Activated T-helper 9 cell treated with anti-CD3 and anti-CD28 coated beads, Interleukin-2, amount 50 U/mL, for 16 hours (primary cell): ENCODE measurements around the gene NT5DC3.

Source experiments
- DNase-seq: peaks from one replicate; pipeline ENCODE4 v3.0.0-alpha.2; 2020; ENCODE audit warnings: low read depth

NT5DC3 gene

DNA sequence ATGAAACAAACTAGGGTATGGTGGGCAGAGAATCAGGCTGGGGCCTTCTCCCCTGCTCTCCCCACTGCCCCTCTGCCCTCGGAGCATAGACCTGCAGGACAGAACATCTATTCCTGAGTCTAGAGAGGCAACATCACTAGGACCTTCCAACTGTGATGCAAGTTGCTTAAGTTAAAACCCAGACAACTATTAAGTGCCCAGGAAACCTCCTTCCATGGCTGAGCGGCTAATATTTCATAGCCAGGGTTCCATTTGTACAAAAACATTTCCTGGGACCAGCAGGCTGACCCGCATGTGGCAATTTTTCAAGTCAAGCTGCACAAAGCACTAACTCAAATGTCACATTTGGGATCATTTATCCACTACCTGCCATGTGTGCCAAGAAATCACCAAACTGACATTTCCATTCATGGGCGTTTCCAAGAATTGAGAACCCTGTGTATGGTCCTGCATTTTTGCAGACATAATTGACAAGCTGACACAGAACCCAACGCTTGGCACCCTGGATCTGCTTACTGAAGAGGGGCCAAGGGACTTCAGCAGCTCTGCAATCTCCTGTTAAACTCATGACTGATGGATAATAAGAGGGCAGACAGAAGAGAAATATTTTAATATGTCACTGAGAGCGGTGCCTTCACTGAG lies 32.7 kb downstream of the NT5DC3 start:
- DNase-seq, result no peak

DNA sequence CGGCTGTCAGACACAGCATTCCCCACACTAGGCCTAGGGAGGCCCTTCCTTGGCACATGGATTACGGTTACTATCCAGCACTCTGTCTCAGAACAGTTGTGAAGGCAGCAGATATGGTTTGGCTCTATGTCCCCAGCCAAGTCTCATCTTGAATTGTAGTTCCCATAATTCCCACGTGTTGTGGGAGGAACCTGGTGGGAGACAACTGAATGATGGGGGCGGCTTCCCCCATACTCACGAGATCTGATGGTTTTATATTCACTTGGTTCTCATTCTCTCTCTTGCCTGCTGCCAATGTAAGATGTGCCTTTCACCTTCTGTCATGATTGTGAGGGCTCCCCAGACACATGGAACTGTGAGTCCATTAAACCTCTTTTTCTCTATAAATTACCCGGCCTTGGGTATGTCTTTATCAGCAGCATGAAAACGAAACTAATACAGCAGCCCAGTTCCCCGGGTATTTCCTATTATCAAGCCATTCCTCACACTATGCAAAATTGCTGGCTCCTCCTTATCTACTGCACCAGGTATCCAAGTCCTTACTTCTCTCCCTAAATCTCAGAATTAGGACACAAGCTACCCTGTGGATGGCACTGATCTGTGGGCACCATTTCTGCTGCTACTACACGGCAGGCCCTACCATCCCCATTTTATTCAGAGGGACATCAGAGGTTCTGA lies 33.3 kb downstream of the NT5DC3 start:
- DNase-seq, result no peak

DNA sequence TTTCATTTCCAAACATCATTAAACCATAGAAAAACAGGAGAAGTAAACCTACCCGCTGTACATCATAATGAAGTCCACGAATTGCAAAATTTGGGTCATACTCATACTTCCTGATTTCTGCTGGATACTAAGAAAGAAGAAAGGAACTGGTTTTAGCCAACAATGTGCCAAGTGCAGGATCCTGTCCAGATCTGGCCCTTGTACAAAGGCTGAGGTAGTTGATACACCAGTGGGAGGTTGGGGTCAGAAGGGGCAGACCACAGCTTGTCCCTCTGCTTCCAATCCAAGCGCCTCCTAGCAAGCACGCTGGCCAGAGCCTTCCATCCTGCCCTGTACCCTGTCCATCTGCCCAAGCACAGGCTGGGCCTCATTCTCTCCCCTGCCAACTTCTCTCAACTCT lies 34.2 kb downstream of the NT5DC3 start:
- no peak for DNase-seq

DNA sequence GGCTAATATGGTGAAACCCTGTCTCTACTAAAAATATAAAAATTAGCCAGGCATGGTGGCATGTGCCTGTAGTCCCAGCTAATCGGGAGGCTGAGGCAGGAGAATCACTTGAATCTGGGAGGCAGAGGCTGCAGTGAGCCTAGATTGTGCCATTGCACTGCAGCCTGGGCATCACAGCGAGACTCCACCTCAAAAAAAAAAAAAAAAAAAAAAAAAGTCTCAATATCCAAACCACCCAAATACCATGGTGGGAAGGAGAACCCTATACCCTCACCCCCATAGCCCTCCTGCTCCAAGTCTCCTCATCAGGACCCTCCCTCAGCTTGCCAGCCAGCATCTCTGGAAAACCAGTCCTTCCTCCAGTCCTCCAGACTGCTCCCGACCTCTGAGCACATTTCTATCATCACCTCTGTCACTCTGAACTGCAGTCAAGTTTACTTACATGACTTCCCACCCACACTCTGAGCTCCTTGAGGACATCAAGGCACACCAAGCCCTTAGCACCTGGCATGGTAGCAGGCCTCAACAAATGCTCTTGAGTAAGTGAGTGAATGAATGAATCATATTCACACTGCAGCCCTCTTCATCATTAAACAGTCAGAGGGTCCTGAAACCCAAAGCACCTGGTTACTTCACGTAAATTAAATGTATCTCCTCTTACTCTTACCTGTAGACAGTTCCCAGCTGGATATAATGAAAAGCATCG lies 35.2 kb downstream of the NT5DC3 start:
- DNase-seq, result no peak

DNA sequence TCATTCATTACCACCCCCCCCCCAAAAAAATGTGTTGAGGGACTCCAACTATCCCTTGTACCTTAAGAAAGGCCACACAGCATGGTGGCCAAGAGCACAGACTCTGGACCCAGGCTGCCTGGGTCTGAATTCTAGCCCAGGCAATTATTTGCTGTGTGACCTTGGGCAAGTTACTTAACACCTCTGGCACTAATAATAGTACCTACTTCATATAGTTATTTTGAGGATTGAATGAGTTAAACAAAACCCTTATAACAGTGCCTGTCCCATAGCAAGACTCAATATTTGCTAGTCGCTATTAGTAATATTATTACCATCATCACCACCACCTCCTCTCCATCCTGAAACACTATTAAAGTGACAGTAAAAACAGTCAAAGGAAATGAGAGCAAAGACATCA lies 37.2 kb downstream of the NT5DC3 start:
- DNase-seq, result no peak

DNA sequence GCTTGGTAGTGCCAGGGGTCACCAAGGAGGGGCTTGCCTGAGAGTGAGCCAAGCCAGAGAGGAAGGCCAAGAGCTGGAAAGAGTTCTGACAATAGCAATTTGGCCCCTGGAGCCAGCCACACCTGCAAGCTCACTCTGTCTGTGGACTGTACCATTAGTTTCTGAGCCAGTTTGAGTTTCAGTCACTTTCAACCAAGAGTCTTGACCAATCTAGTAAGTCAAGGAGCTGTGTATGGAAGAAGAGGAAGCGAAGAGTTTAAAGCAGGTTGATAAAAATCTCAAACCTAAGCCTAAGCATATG lies 38.5 kb downstream of the NT5DC3 start:
- no peak for DNase-seq

DNA sequence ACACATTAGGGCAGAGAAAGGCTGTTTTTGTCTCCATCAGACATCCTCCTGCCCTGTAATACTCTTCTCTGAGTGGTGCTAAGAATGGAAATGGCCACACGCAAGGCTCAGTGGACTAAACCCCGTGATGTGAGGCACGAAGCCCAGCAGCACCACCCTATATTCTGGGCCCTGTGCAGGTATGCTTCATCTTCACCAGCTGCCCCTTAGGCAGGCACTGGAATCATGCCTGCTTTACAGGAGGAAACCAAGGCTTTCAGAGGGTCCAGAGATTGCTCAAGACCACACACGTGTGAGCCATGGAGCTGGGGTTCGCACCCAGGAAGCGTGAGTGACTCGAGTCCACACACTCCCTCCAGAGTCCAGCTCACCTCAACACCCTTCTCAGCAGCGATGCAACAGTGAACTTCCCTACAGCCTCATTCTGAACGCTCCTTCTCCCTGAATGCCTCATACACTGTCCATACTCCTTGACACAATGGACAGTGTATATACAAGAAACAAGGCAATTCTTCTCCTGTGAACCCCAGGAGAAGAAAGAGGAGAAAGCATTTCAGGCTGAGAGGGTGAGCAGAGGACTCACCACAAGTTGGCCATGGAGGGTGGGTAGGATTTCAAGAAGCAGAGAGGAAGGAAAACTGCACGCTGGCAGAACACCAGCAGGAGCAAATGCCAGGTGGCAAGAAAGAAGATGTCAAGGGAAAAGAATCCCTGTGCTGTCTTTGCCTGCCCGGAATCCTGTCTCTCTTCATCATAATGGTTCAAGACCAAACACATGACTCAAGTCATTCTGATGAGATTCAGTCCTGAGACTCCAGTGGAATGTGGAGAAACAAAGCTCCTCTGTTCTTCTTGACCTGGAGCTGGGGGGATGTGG lies 39.1 kb downstream of the NT5DC3 start:
- DNase-seq, result no peak

DNA sequence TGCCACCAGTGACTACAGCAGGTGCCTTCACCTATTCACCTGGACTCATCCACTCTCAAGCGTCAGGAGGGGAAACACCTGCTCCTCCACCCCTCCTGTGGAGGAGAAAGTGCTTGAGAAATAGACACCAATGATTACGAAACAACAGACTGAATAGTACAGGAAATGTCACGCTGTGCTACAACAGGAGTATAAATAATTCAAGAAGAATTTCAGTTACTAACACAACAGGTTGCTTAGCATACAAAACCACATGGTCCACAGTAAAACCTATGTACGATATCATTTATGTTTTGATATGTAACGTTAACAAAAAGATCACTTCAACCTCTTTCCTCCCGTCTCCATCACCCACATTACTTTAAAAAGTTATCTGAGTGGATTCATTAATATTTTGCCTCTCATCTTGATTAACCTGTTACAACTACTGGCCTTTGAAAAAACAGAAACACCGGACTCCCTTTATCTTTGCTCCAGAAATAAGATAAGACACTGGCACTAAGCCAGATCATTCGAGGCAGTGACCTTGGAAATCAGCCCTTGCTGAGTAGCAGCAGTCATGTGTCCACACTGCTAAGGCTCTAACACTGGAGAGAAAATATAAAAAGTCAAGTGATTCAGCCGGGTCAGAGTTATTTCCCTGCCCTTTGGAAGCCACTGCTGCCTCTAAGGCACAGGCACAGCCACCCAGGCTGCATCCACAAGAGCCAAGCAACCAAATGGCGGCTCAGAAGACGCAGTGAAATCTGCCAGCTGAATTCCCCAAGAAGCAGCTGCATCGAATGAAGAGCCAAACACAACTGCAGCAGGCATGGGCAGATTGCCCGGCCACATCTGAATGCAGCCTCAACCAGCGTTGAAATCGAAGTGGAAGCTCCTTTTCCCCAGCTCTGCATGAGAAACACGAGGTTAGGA lies 40.9 kb downstream of the NT5DC3 start:
- no peak for DNase-seq

DNA sequence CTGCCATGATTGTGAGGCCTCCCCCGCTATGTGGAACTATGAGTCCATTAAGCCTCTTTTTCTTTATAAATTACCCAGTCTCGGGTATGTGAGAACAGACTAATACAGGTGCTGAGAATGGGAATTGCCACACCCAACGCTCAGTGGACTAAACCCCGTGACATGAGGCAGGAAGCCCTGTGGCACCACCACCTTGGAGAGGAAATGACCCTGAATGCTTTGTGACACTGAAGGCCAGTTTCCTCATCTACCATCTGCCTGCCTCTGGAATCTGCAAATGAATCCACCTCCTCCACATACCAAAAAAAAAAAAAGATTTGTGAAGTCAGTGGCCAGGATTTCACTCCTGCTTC lies 41.6 kb downstream of the NT5DC3 start:
- no peak for DNase-seq

DNA sequence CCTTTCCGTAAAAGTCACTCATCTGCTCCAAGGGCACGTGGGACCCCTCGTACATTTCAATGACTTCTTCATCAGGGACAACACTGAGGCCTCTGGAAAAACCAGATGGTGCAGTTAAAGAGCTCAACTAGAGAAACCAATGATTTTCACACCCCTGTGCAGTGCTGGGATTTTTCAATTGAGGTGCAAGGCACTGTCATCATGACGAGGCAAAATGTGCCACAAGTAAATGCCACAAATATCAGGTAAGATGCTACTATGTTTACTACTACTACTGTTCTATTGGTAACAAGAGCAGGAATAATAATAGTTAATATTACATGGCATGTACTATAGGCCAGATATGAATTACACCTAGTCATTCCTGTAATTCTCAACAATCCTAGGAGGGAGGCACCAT lies 42.4 kb downstream of the NT5DC3 start:
- DNase-seq, result no peak

DNA sequence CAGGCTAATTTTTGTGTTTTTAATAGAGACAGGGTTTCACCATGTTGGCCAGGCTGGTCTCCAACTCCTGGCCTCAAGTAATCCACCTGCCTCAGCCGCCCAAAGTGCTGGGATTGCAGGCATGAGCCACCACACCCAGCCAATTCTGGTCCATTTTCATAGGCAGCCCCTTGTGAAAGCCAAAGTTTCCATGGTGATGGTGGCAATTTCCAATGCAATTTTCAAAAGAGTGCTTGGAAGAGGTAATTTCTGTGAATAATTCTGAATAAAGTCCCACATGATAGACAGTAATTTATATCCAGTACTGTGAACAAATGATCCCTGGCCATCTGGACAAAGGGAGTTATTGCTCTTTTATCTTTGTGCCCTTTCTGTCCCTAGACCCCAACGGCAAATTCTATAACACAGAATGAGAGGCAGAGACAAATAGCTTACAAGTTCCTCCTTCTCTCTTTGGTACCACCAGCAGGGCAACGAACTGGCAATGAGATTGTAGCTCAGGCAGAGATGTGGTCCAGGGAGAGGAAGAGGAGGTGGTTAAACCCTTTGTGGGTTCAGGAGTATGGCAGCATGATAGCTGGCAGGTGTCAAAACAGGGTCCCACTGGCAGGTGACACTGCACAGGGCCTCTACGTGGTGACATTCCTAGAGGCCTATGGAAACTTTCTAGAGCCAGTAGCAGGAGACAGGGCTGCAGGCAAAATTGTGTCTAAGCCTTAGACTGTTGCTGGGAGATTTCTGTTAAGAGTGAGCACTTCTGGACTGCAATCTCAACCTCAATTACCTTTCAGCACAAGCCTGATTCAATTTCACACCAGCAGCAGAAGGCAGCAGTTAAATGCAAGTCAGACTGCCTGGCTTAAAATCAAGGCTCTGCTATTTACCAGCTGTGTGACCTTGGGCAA lies 46.5 kb downstream of the NT5DC3 start:
- no peak for DNase-seq

DNA sequence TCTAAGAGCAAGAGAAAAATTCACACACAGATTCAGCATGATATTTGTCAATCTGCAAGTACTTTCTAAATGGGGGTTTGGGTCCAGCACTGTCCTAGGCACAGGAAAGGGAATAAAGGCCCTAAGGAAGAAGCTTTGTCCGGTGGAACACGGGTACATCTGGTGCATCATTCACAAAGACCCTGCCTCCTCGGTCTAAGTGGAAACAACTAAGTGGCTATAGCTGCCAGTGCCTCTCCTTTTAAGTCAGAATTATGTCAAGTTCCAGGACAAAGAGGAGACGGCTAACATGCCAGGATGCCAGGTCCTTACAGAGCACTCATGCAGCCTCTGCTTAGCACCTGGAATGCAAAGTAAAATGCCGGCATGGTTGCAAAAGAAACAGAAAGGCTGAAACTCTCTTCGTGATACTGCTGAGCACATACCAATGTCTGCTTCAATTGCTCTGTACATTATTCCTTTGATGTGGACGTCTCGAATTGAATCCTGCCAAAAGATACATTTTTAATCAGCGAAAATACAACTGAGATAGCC lies 47.5 kb downstream of the NT5DC3 start:
- DNase-seq, result no peak

DNA sequence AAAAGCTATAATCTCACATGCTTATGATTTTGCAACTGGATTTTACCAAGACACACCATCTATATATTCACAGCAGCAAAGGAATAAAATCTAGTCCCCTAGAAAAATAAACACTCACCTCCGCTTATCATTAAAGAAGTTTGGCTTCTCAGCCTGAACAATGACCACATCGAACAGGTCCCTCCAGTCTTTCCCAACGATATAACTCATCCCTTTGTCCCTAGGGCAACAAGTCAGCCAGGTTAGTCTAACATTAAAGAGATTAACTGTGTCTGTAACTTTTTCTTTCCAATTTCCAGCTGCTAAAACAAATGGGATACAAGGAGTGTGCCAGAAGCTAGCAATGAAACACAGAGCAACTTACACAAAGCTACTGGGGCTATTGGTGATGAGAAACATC lies 48.0 kb downstream of the NT5DC3 start:
- no peak for DNase-seq

DNA sequence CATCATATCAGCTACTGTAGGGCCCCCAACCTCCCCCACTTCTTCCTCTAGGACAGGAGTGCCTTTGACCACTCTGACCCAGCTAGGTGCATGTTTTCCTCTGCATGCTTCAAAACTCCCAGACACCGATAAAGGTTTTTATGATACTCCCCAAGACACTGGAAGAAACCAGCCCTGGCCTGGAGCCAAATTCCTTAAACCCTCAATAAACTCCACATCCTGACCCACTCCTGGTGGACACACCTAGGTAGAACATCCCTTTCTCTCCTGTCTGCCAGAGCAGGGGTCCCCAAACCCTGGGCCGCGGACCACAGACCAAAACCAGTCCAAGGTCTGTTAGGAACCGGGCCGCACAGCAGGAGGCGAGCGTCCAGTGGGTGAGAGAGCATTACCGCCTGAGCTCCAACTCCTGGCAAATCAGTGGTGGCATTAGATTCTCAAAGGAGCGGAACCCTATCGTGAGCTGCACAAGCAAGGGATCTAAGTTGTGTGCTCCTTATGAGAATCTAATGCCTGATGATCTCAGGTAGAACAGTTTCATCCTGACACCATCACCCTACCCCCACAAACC lies 49.6 kb downstream of the NT5DC3 start:
- no peak for DNase-seq

DNA sequence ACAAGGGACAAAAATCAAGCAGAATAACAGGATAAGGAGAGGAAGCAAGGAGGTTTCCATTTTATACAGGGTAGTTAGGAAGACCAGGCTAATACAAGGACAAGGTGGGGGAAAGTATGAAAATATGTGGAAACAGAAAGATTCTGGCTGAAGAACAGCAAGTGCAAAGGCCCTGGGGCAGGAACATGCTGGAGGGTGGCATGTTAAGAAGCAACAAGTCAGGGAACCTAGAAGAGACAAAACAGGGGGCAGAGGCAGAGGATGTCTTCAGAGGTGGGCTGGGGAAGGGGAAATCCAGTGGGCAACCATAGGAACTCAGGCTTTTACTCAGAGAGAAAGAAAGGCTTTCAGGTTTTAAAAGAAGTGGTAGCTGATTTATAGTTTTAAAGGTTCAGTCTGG lies 54.8 kb downstream of the NT5DC3 start:
- DNase-seq, result no peak

DNA sequence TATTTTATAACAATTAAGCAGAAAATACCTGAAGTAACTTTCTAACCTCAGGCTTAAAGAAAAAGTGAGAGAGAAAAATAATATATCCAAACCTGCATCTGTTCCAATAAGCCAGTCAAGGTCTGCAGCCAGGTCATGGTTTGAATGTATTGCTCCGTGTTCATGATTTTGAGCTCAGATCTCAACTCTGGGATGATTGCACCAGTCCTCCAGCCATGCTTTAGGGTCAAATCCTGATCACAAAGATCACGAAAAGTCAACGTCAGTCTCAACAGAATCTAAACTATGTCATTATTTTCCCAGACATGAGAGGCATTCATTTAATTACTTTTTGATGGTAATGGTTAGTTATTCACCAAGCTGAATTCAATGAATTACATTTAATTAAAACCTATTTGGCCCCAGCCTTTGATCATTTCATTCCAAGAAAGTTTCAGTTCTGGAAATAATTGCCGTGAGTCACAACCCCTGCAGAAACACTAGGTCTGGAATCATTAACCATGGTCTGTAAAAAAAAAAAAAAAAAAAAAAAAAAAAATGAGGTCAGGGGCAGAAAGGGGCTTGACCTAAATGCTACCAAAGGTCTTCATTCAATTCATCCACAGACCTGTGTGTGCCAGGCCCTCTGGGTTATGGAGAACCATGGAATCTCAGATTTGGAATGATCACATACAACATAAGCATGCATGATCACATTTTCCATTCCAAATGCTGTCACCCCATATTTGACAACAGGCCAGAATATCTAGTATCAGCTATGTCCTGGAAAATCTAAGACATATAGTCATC lies 55.6 kb downstream of the NT5DC3 start:
- DNase-seq, result no peak

DNA sequence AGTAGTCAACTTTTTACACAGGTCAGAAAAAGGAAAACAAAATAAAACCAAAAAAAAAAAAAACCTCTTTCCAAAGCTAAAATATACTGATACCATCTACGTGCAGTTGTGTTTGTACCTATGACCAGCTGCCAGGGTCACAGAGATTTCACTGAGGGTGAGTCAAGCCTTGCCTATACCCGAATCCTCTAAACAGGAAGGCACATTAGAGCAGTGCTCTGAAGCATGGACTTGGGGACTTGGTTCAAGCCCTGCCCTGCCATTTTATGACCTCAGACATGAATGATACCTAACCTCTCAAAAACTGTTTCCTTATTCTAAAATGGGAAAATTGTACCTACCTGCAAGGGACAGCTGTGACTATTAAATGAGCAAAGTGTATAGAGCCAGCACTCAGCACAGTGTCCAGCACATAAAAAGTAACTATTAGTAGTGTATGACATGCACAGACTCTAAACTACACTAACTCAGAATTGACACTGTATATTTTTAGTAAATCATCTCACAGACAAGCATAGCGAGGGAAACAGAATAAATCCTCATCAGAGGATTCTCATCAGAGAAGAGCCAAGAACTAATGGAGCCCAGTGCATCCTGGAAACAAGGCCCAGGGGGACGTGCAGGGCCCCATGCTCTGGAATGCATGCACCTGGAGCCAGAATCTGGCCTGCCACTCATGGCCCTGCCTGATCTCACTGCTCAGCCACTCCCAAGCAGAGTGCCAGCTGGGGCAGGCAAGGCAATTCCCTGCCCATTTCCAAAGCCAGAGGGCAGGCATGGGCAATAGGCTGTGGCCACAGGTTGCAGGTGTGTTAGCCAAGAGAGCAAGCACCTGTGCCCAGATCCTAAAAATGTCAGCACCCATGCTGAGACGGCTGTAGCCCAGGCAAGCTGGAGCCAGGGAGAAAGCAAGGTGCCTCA lies 57.0 kb downstream of the NT5DC3 start:
- DNase-seq, result no peak

DNA sequence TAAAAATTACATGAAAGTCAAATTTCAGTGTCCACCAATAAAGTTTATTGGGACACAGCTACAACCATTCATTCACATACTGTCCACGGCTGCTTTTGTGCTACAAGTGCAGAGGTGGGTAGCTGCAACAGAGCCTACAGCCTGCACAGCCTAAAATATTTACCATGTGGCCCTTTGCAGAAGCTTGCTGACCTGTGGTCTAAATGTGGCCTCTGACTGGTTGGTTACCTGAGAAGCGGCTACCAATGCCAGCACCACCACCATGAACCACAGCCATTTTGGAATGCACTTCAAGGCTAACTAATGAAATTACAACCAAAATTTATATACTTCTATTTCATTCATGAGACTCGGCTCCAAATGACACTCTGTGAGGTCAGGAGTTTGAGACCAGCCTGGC lies 58.6 kb downstream of the NT5DC3 start:
- no peak for DNase-seq
